Measurements from ENCODE around the gene SEC63.
"Not testable (repeated sequence)": the region's sequence is repeated elsewhere in the genome, so short reads cannot be mapped to it uniquely, and the experiment has no call there.

DNA sequence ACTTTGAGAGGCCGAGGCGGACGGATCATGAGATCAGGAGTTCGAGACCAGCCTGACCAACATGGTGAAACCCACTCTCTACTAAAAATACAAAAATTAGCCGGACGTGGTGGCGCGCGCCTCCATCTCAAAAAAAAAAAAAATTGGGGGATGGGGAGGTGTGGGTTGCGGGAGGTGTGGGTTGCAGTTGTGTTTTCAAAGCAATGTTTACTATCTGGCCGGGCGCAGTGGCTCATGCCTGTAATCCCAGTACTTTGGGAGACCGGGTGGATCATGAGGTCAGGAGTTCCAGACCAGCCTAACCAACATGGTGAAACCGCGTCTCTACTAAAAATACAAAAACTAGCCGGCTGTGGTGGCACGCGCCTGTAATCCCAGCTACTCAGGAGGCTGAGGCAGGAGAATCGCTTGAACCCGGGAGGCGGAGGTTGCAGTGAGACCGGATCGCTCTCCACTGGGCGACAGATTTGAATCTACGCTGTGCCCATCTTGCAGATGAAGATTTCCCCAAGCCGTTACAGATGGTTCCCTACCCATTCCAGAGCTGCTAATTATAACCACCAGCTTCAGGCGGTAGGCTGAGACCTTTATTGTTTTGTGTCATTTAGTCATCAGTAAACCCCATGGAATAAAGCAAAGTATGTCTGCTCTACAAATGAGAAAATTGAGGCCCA lies 818 bp upstream of the SEC63 start:
- not testable (repeated sequence) for TF ChIP-seq CTCF (IDR thresholded peaks at IDR 0.05 in 4 of 5, conservative IDR thresholded peaks at IDR 0.05 in 1 of 5); POLR2A (IDR thresholded peaks at IDR 0.05)

Measured in gastrocnemius medialis (tissue), 4 donors.